ENCODE data around the gene MAGI1. TPM values are rescaled to one million over a fixed set of nuclear protein-coding genes. Genes with fewer than 3 reads are reported as not detected.

Gene MAGI1
- total RNA-seq, 1 donor from 2014 or later, result 13.7 TPM

DNA sequence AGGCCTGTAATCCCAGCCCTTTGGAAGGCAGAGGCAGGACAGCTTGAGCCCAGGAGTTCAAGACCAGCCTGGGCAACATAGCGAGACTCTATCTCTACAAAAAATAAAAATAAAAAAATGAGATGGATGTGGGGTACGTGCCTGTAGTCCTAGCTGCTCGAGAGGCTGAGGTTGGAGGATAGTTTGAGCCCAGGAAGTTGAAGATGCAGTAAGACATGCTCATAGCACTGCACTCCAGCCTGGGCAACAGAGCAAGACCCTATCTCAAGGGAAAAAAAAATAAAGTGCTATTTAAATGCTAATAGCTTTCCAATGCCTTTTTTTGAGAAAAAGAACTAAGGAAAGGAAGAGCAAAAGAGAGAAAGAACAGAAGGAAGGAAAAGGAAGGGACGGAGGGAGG, 94.5 kb downstream of the MAGI1 start:
- no peak for ATAC-seq

GRCh38 chr3:65939801-65940246, 98.9 kb downstream of the MAGI1 start:
- ATAC-seq, result no peak

GRCh38 chr3:65939184-65939583, 99.5 kb downstream of the MAGI1 start:
- ATAC-seq, result no peak

DNA sequence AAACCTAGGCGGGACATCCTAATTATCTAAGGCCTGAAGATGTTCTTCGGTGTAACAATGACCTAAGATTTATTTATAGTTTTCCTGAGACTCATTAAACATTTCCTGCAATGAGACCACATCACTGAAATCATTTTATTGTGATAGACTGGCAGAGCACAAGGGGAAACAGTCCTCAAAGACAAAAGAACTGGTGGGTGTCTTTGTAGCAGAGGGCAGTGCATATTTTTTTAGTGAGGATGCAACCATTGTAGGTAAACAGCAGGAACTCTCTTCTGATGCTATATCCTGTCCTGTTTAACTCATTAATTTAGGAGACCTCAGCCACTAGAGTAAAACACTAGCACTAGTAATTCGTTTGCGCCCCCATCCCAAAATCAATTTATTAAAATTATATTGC, 100.0 kb downstream of the MAGI1 start:
- no peak for ATAC-seq

- no peak for ATAC-seq
Observed at GRCh38 chr3:65938147-65938546, 100.6 kb downstream of the MAGI1 start.

DNA sequence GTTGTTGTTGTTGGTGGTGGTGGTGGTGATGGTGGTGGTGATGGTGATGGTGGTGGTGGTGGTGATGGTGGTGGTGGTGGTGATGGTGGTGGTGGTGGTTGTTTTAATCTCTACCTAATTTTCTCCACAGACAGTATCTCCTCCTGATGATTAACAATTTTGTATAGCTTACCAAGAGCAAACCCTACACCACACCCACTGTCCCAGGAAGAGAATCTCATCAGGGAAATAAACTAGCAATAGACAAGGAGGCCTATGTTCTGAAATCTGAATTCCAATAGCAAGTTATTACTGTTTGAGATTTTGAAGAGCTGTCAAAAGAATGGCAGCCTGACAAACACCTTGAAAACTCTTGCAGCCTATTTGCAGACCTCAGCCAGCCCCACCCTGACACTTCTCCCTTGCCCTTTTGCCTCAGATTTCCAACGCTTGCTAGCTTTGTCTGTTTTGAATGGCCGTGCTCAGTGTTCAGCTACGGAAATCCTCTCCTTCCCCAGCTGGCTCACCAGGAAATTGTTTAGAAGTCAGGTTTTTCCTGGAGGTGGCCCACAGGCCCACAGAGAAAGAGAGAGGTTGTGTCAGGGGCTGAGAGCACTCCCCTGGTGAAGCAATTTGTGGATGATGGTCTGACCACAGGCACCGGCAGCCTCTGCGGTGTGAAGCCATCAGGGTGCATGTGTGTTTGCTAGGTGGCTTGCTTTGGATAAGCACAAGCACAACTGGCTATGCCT, 101.6 kb downstream of the MAGI1 start:
- peak; percentile 50 for ATAC-seq

GRCh38 chr3:65935724-65936123, 103.0 kb downstream of the MAGI1 start:
- peak; percentile 95 for ATAC-seq

DNA sequence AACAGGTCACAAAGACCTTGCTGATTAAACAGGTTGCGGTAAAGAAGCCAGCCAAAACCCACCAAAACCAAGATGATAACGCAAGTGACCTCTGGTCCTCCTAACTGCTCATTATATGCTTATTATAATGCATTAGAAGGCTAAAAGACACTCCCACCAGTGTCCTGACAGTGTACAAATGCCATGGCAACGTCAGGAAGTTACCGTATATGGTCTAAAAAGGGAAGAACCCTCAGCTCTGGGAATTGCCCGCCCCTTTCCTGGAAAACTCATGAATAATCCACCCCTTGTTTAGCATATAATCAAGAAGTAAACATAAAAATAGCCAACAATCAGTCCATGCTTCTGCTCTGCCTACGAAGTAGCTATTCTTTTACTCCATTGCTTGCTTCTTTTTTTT, 108.1 kb downstream of the MAGI1 start:
- ATAC-seq, result no peak

DNA sequence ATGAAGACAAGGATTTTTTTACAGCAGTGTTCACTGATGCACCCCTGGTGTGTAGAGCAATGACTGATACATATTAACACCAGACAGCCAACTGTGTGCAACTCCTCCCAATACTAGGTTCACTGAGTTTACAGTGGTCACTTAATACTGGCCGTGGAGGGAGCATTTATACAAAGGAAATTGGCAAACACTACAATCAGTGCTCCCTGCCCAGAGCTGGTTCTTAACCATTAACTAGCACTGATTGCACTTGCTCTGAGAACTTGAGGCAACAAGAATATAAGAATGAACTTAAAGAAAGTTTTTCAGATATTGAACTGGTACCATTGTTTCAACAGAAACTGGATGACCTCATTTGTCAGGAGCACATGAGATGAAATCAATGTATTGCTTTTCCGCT, 110.6 kb downstream of the MAGI1 start:
- no peak for ATAC-seq

DNA sequence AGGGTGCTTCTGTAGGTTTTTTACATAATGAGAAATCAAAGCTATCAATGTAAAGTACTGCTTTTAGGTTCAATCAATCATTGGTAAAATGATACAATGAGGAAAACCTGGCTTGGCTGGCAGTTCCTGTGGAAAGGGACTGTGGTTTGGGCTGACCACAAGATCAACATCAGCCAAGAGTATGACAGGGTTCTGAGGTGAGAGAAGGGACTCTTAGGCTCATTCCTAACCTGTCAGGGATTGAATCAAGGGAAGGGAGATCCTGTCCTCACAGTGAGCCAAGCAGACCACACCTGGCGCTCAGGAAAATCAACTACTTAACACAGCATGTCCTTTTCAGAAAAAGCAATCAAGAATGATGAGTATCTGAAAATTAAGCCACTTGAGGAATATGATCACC, 111.1 kb downstream of the MAGI1 start:
- ATAC-seq, result no peak

DNA sequence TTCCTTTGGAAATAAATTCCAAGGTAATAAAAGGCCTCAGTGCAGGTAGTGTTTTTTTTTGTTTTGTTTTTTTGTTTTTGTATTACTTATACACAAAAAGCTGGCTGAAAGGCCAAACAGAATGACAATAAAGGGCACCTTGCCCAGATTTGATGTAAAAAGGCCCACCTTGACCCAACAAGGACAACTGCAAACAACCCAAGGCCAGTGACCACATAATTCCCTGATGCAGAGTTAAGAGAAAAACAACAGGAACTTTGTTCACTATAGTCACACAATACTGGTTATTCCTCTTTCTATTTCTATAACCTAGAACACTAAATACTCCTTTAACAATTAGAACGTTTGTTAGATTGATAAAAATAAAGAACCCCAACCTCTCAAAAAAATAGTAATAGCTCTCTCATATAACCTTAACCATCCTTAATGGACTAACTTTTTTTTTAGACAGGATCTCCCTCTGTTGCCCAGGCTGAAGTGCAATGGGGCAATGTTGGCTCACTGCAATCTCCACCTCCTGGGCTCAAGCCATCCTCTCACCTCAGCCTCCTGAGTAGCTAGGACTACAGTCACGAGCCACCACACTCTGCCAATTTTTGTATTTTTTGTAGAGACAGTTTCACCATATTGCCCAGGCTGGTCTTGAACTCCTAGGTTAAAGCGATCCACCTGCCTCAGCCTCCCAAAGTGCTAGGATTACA, 113.3 kb downstream of the MAGI1 start:
- no peak for ATAC-seq

DNA sequence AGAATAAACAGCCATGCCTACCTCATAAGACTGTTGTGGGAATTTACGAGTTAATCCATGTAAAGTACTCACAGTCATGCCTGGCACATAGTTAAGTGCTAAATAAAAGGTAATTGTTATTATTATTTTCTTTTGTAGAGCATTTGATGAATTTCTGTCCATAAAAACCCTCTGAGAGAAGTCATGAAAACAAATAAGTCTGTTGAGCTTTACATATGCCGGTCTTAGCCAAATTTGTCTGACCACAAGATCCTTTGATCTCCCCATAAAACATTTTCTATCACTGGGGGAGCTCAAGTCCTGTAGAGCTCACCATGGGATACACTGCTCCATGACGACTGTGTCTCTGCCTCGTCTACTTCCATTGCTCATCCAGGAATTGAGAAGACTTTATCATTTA, 114.0 kb downstream of the MAGI1 start:
- ATAC-seq, result no peak

GRCh38 chr3:65922441-65922840, 116.3 kb downstream of the MAGI1 start:
- ATAC-seq, result no peak

- ATAC-seq, result no peak
Observed at GRCh38 chr3:65919826-65920225, 118.9 kb downstream of the MAGI1 start.

DNA sequence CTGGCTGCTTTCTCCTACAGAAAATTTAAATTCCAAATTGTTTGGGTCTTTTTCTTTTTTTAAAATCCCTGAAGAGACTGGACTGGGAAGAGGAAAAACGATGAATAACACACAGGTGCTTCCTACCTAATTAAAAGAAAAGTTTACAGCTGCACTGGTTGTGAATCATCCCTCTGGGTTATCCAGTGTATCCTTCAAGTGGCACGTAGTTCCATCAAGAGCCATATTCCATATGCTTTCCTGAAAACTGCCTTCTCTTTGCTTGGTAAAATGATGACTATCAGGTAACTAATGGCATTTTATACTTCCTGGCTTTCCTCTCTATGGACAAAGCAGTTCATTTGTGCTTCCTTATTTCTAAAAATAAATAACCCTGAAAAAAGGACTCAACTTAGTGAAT, 123.2 kb downstream of the MAGI1 start:
- ATAC-seq, result no peak

DNA sequence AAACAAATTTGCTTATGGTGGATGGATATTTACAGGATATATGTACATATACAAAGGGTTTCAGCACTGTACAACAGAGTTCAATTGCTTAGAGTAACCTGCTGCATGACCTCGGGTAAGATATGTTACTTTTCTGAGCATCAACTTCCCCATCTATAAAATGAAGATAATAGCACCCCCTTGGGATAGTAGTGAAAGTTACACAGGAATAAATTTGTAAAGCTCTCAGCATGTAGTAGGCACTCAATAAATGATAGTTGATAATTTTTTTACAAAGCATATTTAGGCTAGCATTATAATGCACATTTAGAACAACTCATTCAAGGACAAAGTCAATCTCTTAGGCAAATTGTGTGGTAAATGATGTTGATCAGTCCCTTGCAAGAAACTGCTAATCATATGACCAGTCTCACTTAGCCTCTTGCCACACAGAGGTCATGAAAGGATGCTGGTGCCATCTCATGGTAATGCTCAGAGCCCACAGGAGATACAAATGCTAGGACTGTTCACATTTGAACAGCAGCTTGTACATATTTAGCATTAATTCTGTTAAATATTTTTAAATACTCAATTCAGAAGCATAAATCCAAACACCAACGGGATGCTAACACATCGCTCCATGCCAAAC, 123.9 kb downstream of the MAGI1 start:
- no peak for ATAC-seq

GRCh38 chr3:65914032-65914739, 124.5 kb downstream of the MAGI1 start:
- no peak for ATAC-seq

- no peak for ATAC-seq
Observed at GRCh38 chr3:65912647-65913046, 126.1 kb downstream of the MAGI1 start.

- ATAC-seq, result no peak
Observed at GRCh38 chr3:65908588-65908987, 130.1 kb downstream of the MAGI1 start.

DNA sequence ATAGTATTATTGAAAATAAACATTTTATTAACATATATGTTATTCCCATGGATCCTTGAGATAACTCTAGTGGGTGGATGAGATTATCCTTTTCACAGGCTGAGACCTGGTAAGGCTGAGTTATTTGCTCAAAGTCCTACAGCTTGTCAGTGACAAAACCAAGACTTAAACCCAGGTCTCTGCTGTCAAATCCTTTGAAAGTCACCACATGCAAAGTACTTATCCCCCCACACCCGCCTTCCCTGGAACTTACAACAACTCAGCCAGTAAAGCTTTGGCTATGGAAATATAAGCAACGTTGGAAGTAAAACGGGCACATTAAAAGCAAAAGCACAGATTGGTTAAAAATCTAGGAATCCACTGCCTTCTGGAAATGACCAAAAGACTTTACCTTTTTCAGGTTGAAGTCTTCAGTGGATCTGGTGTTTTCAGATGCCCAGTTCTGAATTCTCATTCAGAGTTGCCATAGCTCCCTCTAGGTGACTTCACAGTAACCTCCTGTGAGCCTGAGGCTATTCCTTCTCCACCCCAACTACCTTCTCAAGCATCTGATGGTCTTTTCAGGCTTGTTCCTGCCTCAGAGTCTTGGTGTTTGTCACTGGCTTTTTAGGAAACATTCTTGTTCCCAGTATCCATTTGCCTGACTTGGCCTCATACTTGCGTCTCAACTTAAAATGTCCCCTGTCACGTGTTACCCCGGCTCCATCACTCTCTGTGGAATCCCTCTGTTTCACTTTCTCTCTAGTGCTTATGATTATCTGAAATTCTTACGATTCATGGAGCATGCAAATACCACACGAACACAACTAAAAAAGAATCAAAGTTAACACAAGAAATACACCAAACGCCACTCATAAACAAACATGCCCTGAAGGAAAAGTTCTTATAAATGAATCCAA, 131.2 kb downstream of the MAGI1 start:
- no peak for ATAC-seq

DNA sequence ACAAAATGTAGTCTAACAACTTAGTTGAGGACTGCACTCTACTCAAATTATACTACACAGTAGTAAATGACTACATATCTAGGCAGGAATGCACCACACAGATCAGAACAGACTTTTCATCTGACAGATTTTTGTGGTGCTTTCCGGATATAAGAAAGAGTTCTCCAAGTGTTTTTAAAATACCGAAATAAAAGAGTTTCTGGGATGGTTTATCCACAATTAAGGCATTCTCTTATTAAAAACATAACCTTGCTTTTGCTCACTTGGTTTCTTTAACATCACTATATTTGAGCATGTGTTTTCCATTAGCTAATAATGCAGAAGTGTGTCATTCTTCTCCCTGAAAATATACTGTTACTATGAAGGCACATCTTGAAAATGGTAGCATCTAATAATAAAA, 132.9 kb downstream of the MAGI1 start:
- no peak for ATAC-seq

GRCh38 chr3:65904016-65904415, 134.7 kb downstream of the MAGI1 start:
- no peak for ATAC-seq
